Measurements from ENCODE around the gene ATP11C.

- no peak for TF ChIP-seq CTCF (IDR thresholded peaks at IDR 0.05)
- TF ChIP-seq POLR2A (IDR thresholded peaks at IDR 0.05), result no peak
These were observed 48.9 kb downstream of the ATP11C start for GRCh38 chrX:139883984-139884383.
